Measurements from ENCODE around the gene TLE6.
A peak's percentile ranks its signal among the peaks of the same experiment; 100 is the strongest.
"Not testable (repeated sequence)": the region's sequence is repeated elsewhere in the genome, so short reads cannot be mapped to it uniquely, and the experiment has no call there.

TLE6 gene

DNA sequence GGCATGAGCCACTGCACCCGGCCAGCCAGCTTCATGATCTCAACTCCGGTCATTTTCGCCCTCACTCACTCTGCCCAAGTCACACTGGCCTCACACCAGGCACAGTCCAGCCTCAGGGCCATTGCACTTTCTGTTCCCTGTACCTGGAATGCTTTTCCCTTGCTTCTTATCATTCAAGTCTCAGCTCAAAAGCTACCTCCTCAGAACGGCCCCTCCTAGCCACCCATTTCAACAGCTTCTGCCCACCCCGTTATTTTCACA is 54.2 kb downstream of the TLE6 start:
- DNase-seq = no peak

GRCh38 chr19:3033595-3034405 is 56.4 kb downstream of the TLE6 start:
- DNase-seq = no peak

DNA sequence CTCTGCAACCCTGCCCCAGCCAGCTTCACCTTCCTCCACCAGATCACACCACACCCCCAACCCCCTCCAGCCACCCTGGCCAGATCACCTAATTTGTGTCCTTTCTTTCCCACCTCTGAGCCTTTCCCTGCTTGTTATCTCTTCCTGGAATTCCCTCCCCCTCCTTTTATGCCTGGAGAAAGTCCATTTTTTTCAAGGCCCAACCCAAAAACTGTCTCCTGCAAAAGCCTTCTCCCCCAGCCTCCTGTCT is 57.0 kb downstream of the TLE6 start:
- no peak for DNase-seq

- DNase-seq = peak; percentile 66
Measured at GRCh38 chr19:3034656-3035541, 57.5 kb downstream of the TLE6 start.

DNA sequence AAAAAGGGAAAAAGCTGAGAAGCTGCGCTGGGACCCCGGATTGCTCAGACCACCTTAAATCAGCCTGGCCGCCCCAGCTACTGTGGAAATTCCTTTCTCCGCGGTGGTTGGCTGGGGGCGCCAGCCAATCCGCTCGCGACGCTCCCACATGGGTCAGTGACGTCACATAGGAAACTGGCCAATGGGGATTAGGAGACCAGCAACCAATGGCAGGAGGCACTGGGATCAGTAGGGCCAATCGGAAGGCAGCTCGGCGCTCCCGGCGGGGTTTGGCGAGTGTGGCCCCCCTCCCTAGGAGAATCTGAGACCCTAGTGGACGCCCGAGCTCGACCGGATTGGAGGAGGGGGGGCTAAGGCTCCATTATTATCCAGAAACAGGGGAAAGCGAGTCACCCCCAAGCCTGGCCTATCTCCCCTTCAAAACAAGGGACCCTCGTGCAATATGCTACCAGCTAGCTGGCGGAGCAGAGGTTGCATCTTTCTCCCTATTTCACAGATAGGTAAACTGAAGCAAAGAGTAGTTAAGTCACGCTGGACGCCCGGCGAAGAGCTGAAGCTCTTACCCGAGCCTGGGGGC is 58.3 kb downstream of the TLE6 start:
- peak; percentile 99 for DNase-seq

GRCh38 chr19:3036119-3036976 is 59.0 kb downstream of the TLE6 start:
- DNase-seq = peak; percentile 95

DNA sequence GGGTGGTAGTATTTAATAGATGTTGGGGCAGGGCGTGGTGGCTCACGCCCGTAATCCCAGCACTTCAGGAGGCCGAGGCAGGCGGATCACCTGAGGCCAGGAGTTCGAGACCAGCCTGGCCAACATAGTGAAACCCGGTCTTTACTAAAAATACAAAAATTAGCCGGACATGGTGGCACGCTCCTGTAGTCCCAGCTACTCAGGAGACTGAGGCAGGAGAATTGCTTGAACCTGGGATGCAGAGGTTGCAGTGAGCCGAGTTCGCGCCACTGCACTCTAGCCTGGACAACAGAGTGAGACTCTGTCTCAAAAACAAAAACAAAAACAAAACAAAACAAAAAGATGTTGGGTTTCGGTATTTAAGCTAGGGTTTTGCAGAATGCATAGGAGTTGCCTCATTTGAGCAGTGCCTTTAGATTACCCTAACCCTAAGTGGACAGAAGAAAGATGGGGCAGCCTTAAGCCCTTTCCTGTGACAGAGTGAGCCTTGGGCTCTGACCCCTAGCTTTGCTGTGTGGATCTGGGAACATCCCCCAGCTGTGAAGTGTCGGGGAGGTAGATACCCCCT is 59.7 kb downstream of the TLE6 start:
- DNase-seq = not testable (repeated sequence)

GRCh38 chr19:3038214-3038613 is 60.9 kb downstream of the TLE6 start:
- no peak for DNase-seq

DNA sequence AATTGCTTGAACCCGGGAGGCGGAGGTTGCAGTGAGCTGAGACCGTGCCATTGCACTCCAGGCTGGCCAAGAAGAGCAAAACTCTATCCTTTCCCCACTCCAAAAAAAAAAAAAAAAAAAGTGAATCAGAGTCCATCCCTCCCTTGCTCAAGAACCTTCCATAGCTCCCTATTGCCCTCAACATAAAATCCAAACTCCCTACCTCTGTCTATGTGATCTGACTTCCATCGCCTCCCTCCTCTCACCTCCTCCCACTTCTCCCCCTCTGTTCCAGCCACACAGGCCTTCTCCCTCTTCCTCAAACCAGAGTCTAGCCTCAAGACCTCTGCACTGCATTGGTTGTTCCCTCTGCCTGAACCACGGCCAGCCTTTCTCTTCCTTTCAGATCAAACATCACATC is 61.8 kb downstream of the TLE6 start:
- no peak for DNase-seq

DNA sequence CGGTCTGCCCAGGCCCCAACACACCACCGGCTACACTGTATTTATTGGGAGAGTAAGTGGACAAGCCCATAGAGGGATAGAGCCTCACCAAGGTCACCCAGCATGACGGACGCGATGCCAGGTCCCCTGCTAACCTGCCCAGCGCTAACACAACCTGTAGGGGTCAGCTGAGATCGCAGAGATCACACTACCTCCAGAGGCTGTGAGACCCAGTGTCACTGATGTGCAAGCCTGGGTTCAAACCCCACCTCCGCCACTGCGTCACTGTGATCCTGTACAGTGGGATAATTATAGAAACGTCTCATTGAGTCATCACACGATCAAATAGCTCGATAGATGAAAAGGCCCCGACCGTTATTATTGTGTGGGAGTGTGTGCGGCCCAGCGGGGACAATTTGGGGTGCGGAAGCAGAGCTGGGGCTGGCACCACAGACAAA is 62.3 kb downstream of the TLE6 start:
- DNase-seq = no peak

DNA sequence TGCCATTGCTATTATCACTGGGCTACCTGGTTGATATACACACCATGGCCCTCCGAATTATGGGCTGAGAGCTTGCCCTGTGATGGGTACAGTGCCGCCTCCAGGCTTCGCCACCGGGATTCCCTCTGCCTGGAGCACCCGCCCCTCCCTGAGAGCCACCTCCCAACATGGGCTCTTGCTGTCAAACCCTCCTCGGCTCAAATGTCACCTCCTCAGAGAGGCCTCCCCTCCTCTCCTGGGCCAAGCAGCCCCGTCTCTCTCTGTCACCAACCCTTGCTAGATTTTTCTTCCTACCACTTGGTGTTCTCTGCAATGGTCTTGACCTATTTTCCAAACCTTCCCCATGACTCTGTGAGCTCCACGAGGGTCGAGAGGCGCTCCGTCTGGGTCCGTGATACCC is 64.0 kb downstream of the TLE6 start:
- no peak for DNase-seq

DNA sequence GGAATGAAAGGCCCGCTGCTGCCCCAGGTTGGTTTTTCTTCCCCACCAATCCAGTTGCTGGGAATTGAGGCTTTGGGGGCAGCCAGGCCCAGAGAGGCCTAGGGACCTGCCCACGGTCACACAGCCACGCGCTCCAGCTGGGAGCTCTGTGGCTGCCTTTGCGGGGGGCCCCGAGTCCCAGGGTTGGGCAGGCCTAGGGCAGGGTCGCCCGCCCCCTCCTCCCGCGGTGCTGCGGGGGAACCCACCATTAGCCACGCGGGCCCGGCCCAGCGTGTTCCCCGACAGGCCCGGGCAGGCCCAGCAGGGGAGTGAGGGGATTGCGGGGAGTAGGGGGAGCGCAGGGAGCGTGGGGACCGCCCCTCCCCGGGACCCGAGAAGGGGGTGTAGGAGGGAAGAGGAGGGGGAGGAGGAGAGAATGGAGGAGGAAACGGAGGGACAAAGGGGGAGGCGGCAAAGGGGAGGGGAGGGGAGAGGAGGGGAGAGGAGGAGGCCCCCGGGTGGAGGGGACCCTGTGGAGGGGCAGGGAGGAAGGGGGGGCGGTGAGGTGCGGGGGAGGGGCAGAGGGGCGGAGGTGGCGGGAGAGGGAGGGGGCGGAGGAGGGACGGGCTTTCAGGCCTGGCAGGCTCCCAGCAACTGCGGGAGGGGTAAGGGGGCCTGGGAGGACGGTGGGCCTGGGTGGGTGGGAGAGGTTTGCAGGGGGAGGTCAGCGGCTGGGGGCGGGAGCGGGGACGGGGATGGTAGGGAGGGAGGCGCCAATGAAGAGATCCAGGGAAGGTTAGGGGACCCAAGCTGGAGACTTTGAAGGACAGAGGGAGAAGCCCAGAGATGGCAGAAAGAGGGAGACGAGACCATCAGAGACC is 64.6 kb downstream of the TLE6 start:
- DNase-seq = no peak

DNA sequence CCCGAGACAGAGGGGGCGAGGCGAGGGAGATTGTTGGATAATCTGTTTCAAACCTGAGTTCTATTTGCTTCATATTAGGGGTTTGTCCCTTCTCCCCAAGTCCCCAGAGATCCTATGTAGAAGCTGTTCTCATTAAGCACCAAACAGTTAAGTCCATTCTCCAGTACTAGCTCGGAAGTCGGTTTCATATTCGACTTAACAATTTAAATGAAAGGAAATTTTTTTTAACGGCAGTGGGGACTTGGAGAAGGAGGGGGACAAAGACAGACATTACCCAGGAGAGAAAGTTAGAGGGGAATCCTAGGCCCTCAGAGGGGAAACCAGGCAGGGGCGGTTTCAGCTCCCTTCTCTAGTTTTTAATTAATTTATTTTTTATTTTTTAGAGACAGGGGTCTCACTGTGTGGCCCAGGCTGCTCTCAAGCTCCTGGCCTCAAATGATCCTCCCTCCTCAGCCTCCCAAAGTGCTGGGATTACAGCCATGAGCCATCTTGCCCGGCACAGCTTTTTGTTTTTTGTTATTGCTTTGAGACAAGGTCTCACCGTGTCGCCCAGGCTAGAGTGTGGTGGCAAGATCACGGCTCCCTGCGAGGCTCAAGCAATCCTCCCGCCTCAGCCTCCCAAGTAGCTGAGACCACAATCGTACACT is 65.4 kb downstream of the TLE6 start:
- no peak for DNase-seq
